GM19395 (cell line): Measurements from ENCODE around the gene PODNL1.
"Not testable (repeated sequence)": the region's sequence is repeated elsewhere in the genome, so short reads cannot be mapped to it uniquely, and the experiment has no call there.

Experiments
- ATAC-seq: cut with Tn5 transposase; IDR thresholded peaks from one replicate; pipeline ENCODE4 v1.9.1; 2021; ENCODE audit warnings: mild to moderate bottlenecking, moderate library complexity; ENCODE audit not compliant: unreplicated experiment

Gene PODNL1

DNA sequence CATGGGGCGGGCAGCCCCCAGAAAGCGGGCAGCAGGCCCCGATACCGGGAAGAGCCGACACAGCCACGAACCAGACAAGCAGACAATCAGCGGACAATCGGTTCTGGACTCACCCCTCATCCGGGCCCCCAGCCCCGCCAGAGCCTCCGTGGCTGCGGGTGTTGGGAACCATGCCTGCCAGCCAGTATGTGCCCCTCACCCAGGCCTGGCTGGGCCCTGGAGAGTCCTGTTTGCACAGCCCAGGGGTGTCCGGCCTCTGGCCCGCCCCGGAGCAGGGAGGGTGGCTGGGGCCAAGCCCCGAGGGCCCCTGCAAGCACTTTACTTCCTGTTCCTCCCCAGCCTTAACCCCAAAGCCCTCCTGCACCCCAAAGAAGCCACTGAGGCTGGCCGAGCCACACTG is 7.8 kb downstream of the PODNL1 start:
- no peak for ATAC-seq

DNA sequence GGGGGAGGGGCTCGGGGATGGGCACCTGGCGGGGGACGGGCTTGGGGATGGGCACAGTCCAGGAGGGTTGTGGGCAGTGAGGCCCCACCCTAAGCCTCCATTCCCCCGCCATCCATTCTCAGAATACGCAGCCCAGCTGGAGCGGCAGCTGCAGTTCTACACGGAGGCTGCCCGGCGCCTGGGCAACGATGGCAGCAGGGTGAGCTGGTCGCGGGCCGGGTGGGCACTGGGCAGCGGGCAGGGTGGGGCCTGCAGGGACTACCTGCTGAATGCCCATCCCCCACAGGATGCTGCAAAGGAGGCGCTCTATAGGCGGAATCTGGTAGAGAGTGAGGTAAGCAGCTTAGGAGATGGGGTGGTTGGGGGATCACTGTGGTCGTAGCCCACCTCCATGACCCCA is 8.3 kb downstream of the PODNL1 start:
- no peak for ATAC-seq

GRCh38 chr19:13929340-13929739 is 8.9 kb downstream of the PODNL1 start:
- ATAC-seq: no peak

GRCh38 chr19:13926715-13927114 is 11.5 kb downstream of the PODNL1 start:
- ATAC-seq: no peak

- ATAC-seq: no peak
These were observed 12.2 kb downstream of the PODNL1 start for GRCh38 chr19:13926010-13926409.

- ATAC-seq: no peak
These were observed 14.8 kb downstream of the PODNL1 start for GRCh38 chr19:13923194-13923987.

GRCh38 chr19:13922118-13922517 is 16.1 kb downstream of the PODNL1 start:
- not testable (repeated sequence) for ATAC-seq

DNA sequence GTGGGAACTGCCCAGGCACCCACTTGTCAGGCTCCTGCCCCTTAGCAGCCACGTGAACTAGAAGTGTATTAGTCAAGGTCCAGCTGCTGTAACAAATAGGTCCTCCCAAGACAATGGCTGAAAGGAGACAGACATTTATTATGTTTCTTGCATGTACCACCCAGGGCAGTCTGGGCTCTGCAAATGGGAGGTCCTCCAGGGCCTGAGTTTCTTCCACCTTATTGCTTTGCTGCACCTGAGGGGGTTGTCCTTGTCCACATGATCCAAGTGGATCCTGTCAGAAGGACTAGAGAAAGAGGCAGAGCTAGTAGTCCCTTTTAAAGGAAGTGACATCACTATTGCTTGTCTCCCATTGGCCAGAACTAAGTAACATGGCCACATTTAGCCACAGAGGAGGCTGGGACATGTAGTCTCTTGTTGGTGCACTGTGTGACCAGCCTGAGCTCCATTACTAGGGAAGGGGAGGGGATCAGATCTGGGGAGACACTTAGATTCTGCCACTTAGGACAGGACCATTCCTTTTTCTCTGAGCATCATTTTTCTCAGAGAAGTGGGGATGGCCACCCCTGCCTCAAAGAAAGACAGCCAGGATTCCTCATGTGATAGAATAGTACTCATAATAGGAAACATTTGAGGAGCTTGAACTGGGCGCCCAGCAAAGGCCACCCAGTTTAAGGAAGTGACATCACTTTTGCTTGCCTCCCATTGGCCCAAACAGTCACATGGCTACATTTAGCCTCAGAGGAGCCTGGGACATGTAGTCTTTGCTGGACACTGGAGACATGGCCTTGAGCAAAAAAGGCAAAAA is 17.1 kb downstream of the PODNL1 start:
- no peak for ATAC-seq

GRCh38 chr19:13920524-13920923 is 17.7 kb downstream of the PODNL1 start:
- no peak for ATAC-seq

DNA sequence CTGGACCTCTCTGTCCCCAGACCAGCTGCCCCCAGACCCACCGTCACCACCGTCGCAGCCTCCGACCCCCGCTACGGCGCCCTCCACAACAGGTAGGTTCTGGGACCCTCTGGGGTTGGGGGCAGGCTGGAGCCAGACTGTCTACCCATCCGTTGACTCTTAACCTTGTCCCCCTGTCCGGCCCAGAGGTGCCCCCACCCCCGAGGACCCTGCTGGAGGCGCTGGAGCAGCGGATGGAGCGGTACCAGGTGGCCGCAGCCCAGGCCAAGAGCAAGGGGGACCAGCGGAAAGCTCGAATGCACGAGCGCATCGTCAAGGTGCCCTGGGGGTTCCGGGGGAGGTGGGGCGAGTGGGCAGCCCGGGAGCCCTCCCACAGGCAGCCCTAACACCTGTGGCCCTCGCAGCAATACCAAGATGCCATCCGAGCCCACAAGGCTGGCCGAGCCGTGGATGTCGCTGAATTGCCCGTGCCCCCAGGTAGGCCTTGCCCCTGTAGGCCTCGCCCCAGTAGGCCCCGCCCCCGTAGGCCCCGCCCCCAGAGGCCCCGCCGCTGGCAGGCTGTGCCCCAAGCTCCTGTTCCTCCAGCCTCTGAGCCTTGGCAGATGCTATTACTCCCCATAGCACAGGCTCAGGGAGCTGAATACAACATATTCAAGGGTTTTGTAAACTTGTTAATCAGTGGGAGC is 19.3 kb downstream of the PODNL1 start:
- ATAC-seq: no peak

DNA sequence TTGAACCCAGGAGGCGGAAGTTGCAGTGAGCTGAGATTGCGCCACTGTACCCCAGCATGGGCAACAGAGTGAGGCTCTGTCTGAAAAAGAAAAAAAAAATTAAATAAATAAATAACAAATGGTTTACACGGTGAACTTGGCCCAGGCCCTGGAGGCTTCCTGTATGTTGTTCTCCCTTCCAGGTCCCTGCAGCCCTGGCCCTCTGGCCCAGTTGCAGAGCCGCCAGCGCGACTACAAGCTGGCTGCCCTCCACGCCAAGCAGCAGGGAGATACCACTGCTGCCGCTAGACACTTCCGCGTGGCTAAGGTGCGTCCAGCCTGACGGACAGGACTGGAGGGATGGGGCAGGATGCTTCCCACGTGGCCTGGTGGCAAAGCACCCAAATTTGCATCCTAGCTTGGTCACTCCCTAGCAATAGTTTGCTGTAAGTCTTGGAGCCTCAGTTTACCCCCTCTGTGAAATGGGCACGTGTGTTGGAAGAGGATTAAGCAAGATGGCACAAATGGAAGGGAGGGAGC is 20.3 kb downstream of the PODNL1 start:
- ATAC-seq: no peak

DNA sequence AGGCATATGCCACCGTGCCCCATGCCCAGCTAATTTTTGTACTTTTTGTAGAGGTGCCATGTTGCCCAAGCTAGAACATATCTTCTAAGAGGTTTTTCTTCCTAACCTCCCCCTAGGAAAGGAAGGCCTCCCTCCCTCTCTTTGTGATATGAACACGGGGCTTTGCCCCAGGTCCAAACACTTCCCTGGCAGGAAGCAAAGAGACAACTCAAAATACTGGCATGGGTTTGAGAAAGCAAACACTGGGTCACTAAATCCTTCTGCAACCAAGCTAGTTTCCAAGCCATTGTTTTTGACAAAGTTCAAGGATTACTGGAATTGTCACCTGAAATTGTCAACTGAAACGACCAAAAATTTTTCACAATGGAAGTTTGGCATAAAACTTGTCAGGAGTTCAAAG is 23.4 kb downstream of the PODNL1 start:
- ATAC-seq: no peak

- ATAC-seq: no peak
These were observed 24.9 kb downstream of the PODNL1 start for GRCh38 chr19:13913352-13913751.

DNA sequence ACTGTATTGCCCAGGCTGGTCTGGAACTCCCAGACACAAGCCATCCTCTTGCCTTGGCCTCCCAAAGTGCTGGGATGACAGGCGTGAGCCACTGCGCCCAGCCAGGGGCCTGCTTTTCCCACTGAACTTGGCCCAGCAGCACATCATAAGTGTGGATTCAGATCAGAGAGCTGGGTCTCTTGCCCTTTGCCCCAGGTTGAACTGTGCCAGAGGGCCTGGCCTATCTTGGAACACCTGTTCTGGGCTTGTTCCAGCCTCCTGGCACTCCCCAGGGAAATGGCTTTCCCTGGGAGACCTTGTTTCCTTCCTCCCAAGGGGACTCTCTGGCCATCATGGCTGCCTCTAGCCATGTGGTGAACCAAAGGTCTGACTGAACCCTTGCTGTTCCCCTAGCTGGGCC is 28.8 kb downstream of the PODNL1 start:
- no peak for ATAC-seq

DNA sequence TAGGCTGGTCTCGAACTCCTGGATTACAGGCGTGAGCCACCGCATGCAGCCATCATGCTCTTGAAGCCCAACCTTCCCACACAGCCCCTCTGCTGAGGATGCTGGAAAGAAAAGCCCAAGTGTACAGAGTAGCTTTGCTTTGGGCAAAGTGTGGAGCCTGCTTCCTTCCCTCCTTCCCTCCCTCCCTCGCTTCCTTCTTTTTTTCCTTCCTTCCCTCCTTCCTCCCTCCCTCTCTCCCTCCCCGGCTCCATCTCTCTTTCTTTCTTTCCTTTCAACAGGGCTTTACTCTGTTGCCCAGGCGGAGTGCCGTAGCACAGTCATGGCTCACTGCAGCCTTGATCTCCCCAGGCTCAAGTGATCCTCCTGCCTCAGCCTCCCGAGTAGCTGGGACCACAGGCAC is 29.5 kb downstream of the PODNL1 start:
- no peak for ATAC-seq

GRCh38 chr19:13906910-13907309 is 31.3 kb downstream of the PODNL1 start:
- ATAC-seq: no peak

- ATAC-seq: no peak
These were observed 31.7 kb downstream of the PODNL1 start for GRCh38 chr19:13906521-13906904.

GRCh38 chr19:13905634-13906520 is 32.3 kb downstream of the PODNL1 start, which contains the start of the genes BRME1 and CC2D1A:
TSS of gene BRME1 (minus strand) at chr19:13906117. CDS start at chr19:13904892, 1,225 bp downstream.
TSS of gene CC2D1A (plus strand) at chr19:13906201. CDS start at chr19:13906442, 241 bp downstream.
- peak; percentile 80 for ATAC-seq

- no peak for ATAC-seq
These were observed 35.1 kb downstream of the PODNL1 start for GRCh38 chr19:13902993-13903555.
